ENCODE results near the gene ZYG11A. TPM values are rescaled to one million over a fixed set of nuclear protein-coding genes. Genes with fewer than 3 reads are reported as not detected.

Gene ZYG11A
- total and polyA plus RNA-seq, 2 of the 13 experiments (the other 11 are each of a cell fraction or from before 2014, with no cell fraction given) = not detected

DNA sequence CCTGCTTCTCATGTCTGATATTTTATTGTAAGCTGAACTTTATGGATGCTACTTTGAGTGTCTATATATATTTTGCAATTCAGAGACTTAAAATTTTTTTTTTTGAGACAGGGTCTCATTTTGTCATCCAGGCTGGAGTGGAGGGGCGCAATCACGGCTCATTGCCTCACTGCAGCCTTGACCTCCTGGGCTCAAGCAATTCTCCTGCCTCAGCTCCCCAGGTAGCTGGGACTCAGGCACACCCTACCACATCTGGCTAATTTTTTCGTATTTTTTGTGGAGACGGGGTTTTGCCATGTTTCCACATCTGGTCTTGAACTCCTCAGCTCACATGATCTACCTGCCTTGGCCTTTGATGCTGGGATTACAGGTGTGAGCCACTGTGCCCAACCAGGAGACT, 8.4 kb downstream of the ZYG11A start:
- H3K9me3 ChIP-seq (ENCODE audit: low read length) = no peaks in the 10 kb centered on the region
- no peak overlapping the region for H3K4me3 ChIP-seq (replicated peaks in 1 of 3; ENCODE audit: insufficient read depth in 1 of 3, low read depth in 2 of 3, low read length in 3 of 3)
- no peak for ATAC-seq
- no peak for DNase-seq (ENCODE audit: low spot score)
- in situ Hi-C loops (cut with HindIII; ENCODE audit: extremely low pct_ligation_motif_present, low pct_unique_long_range_greater_than_20kb) = no loop called here
- H3K4me1 ChIP-seq (ENCODE audit: insufficient read depth, low read length) = no peaks in the 10 kb centered on the region
- H3K27ac ChIP-seq (ENCODE audit: extremely low read length, insufficient read depth, low read length) = no peak overlapping the region
- WGBS (ENCODE audit: low lambda C conversion rate) = 17% methylated on average over 4 of the region's 4 CpGs
- no peak overlapping the region for H3K4me2 ChIP-seq (ENCODE audit: low read depth, low read length)
- no peak overlapping the region for H2AFZ ChIP-seq (ENCODE audit: low read length)
- H3K9ac ChIP-seq (ENCODE audit: insufficient read depth, low read depth, low read length) = no peak overlapping the region
- FAIRE-seq = no peak
- intact Hi-C loops (cut with micrococcal nuclease; ENCODE audit: unreplicated experiment) = no loop called here
- no peaks in the 10 kb centered on the region for H3K27me3 ChIP-seq (ENCODE audit: control insufficient read depth in 1 of 2, insufficient read depth in 2 of 2, low read length in 2 of 2)
- TF ChIP-seq NCOA5 (CRISPR knock-in tag; IDR thresholded peaks at IDR 0.05) = no peak
- no peak for TF ChIP-seq ZNF800 (CRISPR knock-in tag; IDR thresholded peaks at IDR 0.05)
- no peak for TF ChIP-seq ZNF12 (CRISPR knock-in tag; IDR thresholded peaks at IDR 0.05)
- no peak for TF ChIP-seq SP4 (CRISPR knock-in tag; IDR thresholded peaks at IDR 0.05)
- TF ChIP-seq HIC2 (CRISPR knock-in tag; IDR thresholded peaks at IDR 0.05; ENCODE audit: low read depth) = no peak
- TF ChIP-seq ZNF792 (CRISPR knock-in tag; IDR thresholded peaks at IDR 0.05) = no peak
- TF ChIP-seq, protein P1, sequence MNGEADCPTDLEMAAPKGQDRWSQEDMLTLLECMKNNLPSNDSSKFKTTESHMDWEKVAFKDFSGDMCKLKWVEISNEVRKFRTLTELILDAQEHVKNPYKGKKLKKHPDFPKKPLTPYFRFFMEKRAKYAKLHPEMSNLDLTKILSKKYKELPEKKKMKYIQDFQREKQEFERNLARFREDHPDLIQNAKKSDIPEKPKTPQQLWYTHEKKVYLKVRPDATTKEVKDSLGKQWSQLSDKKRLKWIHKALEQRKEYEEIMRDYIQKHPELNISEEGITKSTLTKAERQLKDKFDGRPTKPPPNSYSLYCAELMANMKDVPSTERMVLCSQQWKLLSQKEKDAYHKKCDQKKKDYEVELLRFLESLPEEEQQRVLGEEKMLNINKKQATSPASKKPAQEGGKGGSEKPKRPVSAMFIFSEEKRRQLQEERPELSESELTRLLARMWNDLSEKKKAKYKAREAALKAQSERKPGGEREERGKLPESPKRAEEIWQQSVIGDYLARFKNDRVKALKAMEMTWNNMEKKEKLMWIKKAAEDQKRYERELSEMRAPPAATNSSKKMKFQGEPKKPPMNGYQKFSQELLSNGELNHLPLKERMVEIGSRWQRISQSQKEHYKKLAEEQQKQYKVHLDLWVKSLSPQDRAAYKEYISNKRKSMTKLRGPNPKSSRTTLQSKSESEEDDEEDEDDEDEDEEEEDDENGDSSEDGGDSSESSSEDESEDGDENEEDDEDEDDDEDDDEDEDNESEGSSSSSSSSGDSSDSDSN (CRISPR knock-in tag; IDR thresholded peaks at IDR 0.05) = no peak
- TF ChIP-seq ZKSCAN5 (CRISPR knock-in tag; IDR thresholded peaks at IDR 0.05) = no peak
- TF ChIP-seq AHR (CRISPR knock-in tag; IDR thresholded peaks at IDR 0.05) = no peak
- no peak for TF ChIP-seq MEIS1 (CRISPR knock-in tag; IDR thresholded peaks at IDR 0.05; ENCODE audit: borderline replicate concordance)
- TF ChIP-seq, protein P2, sequence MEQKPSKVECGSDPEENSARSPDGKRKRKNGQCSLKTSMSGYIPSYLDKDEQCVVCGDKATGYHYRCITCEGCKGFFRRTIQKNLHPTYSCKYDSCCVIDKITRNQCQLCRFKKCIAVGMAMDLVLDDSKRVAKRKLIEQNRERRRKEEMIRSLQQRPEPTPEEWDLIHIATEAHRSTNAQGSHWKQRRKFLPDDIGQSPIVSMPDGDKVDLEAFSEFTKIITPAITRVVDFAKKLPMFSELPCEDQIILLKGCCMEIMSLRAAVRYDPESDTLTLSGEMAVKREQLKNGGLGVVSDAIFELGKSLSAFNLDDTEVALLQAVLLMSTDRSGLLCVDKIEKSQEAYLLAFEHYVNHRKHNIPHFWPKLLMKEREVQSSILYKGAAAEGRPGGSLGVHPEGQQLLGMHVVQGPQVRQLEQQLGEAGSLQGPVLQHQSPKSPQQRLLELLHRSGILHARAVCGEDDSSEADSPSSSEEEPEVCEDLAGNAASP (CRISPR knock-in tag; IDR thresholded peaks at IDR 0.05; ENCODE audit: borderline replicate concordance) = no peak
- TF ChIP-seq NFE2L2 (IDR thresholded peaks at IDR 0.05; ENCODE audit: low read length) = no peak
- no peak for TF ChIP-seq PHF5A (CRISPR knock-in tag; IDR thresholded peaks at IDR 0.05; ENCODE audit: low read depth, unreplicated experiment)
- no peak for TF ChIP-seq ZNF264 (CRISPR knock-in tag; IDR thresholded peaks at IDR 0.05)
- H3K36me3 ChIP-seq (replicated peaks in 1 of 2; ENCODE audit: control insufficient read depth in 1 of 2, insufficient read depth in 2 of 2, low read length in 2 of 2) = no peaks in the 10 kb centered on the region
- no TSS peak for BruUV-seq (replicated peaks)
- H3K79me2 ChIP-seq (ENCODE audit: insufficient read depth, low read length) = no peaks in the 10 kb centered on the region
- CTCF ChIA-PET (ENCODE audit: low intra/inter-chr PET ratio, low total read pairs) = no interaction called here
- POLR2A ChIA-PET = no interaction called here
- H4K20me1 ChIP-seq (ENCODE audit: insufficient read depth, low read length) = no peaks in the 10 kb centered on the region

All from HepG2 (cell line).